GM21529 (cell line): Measurements from ENCODE around the gene MAGI2.

Source experiments
- ATAC-seq: cut with Tn5 transposase; IDR thresholded peaks from one replicate; pipeline ENCODE4 v1.9.1; 2021; ENCODE audit not compliant: unreplicated experiment

Gene MAGI2

DNA sequence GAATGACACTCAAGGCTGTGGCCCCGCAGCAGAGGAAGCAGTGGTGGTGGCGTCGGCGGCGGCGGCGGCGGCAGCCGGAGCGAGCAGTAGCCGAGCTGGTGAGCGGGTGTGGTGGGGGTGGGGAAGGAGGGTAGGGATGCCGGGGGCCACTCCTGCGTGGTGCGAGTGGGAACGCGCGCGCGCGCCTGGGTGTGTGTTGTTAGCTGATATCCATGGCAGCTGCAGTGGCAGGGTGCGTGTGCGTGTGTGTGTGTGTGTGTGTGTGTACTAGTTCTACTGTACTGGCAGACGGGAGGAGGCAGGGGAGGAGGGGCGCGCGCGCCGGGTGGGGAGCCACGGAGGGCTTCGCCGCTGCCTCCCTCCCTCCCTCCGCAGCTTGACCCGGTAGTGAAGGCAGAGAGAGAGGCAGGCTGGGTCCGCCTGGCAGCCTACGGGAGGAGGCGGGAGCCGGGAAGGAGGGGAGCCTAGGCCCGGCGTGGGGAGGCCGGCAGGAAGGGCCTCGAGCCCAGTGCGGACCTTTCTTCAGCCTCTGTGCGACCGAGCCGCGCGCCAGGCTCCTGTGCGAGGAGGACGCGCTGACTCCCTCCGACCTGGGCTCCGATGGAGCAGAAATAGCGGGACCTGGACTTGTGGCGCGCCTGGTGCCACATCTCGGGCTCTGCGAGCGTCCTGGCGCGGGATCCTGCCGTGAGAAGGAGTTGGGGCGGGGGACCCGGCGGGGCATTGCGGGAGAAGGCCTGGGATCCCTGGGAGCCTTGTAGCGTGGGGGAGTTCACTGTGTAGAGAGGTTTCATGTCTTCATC is at the start of gene MAGI2:
Gene MAGI2, minus strand, starts transcription at position 110 of the 803 bp plus-strand sequence. CDS start 347 bp downstream, outside the sequence.
- no peak for ATAC-seq

DNA sequence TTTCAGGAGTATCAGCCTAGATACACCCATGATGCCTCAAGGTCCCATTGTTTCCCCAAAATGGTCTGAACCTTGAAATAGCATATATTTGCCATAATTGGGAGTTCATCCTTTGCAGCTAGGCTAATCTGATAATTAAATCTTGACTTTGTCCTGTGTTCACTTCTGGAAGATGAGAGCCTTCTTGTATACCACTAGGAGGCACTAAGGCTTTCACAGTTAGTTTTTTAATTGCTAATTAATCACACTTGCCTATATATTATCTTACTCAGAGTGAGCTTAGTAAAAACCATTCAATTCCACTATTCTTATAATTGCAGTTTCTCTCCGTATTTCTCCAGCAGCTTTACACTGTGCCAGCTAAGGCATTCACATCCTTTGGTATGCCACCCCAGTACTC is 48.7 kb upstream of the MAGI2 start:
- no peak for ATAC-seq

DNA sequence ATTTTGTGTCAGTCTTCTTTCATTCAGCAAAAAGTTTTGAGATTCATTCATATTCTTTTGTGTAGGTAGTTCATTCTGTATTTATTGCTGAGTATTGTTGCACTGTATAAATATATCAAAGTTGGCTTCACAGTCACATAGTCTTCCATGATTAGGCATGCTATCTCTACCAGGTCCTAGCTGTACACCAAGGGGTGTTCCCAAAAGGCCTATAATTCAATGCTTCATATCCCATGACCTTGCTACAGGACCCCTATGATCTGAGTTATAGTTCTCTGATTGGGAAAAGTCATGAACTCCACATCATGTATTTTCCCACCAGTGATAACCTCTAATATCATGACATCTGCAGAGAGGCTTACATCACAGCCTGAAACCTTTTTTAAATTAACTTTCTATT is 47.3 kb upstream of the MAGI2 start:
- ATAC-seq, result no peak

DNA sequence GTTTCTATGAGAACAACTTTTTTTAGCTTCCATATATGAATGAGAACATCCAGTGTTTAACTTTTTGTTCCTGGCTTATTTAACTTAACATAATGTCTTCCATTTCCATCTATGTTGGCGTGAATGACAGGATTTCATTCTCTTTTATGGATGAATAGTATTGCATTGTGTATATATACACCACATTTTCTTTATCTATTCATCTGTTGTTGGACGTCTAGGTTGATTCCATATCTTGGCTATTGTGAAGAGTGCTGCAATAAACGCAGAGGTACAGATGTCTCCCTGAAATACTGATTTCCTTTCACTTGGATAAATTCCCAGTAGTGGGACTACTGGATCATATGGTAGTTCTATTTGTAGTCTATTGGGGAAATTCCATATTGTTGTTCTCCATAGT is 44.3 kb upstream of the MAGI2 start:
- no peak for ATAC-seq

DNA sequence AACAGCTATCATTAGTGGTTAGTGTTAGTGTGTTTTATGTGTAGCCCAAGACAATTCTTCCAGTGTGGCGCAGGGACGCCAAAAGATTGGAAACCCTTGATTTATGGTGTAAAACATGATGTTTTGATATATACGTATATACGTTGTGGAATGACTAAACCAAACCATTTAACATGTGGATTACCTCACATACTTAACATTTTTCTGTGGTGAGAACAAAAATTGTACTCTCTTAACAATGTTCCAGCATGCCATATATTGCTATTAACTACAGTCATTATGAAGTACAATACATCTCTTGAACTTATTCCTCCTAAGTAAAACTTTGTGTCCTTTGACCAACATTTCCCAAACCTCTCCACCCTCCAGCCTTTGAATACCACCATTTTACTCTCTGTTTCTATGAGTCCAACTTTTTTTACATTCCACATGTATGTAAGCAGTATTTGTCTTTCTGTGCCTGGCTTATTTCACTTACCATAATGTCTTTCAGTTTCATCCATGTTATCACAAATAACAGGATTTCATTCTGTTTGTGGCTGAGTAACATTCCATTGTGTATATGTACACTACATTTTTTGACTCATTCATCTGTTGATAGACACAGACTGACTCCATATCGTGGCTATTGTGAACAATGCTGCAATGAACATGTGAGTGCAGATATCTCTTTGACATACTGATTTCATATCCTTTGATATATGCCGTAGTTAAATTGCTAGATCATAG is 42.2 kb upstream of the MAGI2 start:
- ATAC-seq, result no peak

DNA sequence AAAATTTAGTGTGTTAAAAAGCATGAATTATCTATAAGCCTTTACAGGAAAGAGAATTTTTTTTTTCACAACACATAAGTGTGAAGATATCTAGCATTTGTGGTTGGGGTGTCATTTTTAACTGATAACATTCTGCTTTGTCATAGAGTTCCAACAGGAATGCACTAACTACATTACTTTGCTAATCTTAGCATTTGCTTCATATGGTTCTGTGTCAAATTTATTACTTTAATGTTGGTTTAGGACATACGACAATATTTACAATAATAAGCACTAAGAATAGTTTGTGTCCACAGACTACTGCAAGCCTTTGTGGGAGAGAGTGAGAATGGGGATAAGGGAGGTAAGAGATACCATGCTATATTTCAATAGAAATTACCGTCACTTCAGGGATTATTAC is 40.6 kb upstream of the MAGI2 start:
- ATAC-seq, result no peak

DNA sequence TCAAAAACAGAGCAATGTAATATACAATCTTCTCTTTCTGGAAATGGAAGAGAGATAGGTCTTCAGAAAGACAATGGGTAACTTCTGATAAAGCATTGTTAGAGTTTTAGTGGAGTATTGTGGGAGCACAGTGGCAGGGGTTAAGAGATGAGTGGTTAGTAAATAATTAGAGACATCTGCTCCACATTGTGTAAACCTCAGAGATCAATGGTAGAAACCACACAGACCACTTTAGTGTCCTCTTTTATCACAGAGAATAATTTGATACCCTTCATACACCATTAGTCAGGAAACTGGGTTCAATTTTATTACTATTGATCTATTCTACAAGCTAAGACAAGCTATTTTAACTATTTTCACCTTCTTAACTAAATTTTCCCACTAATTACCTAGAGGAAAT is 35.9 kb upstream of the MAGI2 start:
- no peak for ATAC-seq

DNA sequence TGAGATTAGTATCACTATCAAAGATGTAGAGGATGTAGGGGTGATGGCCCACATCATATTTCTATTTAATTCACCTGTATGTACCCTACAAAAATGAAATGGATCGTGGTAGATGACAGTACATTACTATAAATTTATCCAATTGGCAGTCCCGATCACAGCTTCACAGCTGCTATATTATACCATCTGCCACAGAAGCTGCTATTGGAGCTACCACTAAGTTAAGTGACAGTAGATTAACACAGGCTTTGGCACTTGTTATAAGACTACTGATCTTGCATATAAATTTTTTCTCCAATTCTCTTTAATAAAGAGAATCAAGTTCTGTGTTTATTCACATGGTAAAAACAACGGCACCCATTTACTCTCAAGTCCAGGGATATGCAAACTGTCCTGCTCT is 24.9 kb upstream of the MAGI2 start:
- no peak for ATAC-seq

DNA sequence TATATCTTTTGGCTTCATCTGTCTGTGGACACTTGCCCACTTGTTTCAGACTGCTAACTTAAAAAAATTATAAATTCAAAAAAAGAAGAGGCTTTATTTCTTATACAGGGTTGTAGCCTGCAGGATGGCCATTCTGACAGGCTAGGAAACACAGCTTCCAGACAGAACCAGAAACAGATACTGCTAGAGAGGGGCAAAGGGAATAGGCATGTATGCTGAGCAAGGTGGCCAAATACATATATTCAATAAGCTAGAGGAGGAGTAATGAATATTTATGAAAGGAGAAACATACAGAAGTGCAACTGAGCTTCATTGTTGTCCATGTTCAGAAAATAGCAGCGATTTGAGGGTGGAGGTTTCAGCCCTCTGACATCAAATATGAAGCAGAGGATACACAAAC is 22.0 kb upstream of the MAGI2 start:
- no peak for ATAC-seq

DNA sequence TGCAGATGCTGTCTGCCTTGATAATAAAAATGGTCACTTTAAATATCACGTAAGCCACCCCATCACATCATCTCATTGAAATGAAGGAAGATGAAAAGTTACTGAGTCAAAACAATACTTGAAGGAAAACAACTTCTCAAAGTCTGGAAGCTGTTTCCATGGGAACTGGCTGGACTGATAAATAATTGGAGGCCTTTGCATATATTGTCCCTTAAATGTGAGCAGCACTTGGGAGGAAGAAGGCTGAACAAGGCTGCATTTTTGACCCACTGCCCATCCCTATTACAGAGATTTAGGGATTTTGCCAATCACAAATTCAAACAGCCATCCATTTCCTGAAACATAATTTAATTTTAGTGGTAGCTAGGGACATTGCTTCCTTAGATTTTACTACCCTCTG is 18.2 kb upstream of the MAGI2 start:
- no peak for ATAC-seq

DNA sequence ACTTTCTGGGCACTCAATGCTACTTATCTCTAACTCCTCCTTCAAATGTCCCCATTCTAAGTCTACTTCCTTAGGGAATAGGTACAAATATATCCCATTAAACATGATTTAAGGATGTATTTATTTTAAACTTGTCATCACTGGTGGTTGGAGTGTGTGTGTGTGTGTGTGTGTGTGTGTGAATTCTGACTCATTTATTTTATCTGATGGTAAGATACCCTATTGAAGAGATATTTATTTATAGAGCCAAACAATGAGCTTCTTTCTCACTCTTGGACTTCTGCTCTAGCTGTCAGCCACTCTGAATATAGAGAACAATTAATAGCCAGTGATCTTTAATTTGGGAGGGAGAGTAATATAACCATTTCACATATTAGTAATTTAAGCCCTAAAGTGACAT is 17.8 kb upstream of the MAGI2 start:
- no peak for ATAC-seq

DNA sequence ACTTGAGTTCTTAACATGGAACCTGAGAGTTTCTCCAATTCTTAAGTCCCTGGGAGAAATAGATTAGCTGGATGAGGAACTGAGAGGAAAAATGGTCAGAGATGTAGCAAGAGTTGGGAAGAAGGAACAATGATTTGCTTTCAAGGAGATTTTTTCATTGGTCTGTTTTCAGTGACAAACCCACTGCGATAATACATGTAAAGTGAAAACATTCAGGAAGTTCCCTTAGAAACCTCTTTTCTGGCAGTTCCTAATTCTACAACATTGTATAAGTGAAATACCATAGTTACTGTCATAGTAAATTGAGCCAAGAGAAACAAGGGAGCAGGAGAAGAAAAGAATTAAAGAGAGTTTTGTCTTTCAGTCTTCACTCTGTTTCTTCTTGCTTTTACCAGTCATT is 12.1 kb upstream of the MAGI2 start:
- no peak for ATAC-seq

DNA sequence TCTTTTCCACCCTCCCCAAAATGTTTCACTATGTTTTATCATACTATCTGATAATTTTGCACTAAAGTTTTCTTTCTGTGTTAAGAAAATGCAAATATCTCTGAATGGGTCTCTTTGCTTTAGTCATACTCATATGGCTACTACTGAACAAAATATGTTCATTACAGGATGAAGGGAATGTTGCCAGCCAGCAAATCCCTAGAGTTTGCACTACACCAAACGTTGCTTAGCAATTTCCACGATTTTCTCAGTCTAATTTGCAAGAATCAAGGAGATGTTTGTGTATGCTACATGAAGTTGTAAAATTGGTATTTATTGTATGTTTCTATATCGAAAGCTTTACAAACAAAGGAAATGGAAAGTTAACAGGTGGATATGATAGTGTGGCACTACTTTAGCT is 10.6 kb upstream of the MAGI2 start:
- ATAC-seq, result no peak

DNA sequence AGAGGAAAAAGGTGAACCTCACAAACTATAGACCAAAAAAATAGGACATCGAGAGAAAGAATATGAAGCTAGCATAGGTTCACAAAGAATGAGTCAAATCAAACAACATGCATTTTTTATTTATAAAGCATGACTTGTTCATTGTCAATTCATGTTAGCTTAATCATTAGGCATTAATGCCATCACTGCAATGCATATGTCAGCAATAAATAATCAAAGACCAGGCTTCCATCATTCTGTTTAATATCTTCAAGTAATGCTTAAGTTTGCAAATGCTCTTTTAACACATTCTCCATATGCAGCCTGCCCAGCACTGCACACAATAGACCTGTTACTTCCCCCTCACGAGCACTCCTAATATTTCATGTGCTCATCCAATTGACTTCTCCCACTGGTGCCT is 8.9 kb upstream of the MAGI2 start:
- ATAC-seq, result no peak

DNA sequence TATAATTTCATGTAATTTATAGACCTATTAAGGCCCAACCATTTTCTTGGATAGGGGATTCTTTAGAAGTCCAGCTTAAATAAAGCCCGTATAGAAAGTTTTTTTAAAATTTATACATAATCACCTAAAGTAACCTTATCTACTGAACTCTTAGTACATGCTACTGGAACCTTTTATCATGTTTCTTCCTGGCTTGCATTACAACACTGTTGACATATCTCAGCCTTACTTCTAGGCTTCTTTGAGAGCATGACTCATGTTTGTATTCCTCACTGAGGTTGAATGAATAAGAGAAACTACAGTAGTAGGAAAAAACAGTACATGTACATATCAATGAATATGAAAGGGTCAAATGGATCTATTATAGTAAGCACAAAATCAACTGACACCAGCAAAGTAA is 8.2 kb upstream of the MAGI2 start:
- ATAC-seq, result no peak

DNA sequence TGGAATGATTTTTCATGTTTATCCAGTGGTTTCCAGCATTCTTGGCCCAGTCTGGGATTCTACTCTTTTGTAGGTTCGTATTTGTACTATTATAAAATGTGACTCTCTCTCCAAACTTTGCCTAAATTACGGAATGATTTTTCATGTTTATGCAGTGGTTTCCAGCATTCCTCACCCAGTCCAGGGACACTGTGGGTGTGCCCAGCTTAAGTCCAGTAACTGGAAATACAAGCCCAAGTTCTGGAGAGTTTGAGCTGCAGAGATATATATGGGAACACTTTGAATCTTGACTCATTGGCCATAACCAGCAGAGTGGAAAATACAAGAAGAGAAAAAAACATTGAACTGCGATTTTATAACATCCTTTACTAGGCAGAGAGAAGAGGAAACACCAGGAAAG is 5.9 kb upstream of the MAGI2 start:
- no peak for ATAC-seq

DNA sequence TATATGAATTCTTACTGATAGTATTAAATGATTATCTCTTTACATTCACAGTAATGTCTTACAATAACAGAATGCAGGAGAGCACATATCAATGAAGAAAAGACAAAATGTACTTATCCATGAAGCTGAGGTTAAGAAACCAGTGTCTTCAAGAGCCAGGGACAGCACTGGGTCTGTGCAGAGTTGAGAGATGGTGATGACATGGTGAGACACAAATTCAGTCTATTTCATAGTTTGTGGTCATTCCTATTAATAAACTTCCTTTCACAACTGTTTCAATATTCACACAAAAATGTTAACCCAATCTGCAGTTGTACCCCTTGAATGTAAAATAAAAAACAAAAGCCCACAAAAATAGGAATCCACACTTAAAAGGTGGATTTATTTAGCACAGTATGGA is 5.3 kb upstream of the MAGI2 start:
- no peak for ATAC-seq

DNA sequence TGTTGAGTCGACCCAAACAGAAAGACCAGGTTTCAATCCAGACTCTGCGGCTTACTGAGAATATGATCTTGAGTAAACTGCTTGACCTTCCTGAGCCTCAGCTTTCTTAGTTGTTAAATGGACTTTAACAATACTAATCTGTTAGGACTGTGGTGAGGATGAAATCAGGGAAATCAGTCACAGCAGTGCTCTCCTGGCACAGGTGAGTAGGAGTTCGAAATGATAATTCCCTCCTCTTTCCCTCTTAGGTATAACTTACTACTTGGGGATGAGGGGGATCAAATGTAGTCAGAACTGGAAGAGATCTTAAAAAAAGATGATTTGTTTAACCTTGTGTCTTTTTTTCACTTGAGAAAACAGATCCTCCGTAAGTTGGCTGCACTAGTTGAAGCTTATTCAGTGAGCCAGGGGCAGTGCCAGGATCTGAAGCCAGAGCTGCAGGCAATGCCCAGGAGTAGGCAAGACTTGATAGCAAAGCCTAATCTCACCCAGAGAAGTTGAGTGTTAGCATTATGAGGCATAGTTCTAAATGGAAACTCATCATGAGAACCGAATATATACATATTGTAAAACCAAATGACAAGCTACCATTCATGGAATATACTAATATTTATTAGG is 1.8 kb upstream of the MAGI2 start:
- no peak for ATAC-seq

DNA sequence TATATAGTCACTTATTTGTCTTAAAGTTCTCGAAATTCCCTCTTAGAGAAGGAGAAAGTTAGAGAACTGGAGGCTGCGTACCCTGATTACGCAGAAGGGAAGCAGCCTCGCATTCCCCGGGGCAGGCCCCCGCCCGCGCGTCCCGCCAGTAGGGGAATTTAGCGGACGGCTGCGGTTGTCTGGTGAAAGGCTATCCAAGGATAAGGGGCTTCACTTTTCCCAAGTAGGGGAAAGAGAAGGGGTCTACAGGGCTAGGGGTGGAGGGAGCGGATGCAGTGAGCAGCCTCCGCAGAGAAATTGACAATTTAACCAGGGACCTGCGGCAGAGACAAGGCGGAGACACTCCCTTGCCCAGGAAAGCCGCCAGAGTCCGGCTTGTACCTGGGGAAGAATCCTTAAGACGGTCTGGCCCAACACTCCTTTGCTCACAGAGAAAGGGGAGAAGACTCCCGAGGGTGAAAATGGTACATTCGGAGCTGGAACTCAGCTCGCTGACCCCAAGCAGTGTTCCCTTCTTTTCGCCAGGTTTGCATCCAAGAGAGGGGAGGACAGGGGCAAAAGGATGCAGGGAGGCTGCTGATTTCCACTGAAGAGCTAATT is 994 bp upstream of the MAGI2 start:
- no peak for ATAC-seq

DNA sequence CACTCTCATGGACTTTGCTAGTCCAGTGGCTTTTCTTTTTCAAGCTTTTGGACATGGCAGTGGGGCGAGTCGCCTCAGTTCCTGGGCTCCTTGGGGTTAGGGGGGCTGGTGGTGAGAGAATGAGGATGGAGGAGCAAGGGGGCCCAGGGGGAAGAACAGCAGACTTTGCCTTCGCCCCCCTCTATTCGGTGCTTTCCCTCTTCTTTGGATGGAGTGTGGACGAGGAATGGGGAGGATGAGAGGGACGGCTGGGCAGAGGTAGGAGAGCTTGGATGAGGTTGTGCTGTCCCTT is 255 bp downstream of the MAGI2 start:
- ATAC-seq, result no peak

DNA sequence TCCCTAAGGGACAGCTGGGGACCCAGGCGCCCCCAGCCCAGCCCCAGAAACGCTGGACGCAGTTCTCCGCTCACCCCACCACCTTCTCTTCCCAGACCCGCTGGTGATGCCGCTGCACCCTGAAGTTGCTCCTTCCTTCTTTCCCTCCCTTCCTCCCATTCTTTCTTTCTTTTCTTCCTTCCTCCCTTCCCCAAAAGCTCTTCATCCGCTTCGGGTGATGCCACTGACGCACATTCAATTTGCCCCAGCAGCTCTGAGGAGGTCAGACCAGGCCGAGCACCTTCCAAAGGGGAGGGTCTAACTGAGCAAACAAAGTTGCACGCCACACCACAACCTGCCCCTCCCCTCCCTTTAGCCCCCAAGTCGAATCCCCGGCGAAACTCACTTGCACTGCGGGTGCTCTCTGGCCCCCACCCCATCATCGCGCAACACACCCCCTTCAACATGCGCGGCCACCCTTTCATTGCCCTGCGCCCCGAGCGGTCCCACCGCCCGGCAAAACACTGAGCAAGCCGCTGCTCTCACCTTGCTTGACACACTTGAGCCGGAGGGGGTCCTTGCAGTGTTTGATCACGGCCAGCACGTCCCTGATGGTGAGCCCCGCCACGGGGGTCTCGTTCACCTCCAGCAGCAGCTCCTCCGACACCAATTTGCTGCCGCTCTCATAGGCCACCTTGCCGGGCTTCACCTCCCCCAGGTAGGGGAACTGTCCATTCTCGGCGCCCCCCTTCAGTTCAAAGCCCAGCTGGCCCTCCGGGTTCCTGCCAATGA is 787 bp downstream of the MAGI2 start:
- ATAC-seq, result no peak
